Nephron (organoid): ENCODE results near the gene LIMCH1.
A peak's percentile ranks its signal among the peaks of the same experiment; 100 is the strongest.

Experiments used
- H3K27ac Mint-ChIP-seq, 3 experiments: 2 replicates each; pipeline ENCODE4 v1.8.0; 2020; ENCODE audit warnings: mixed read lengths in 3 of 3, mild to moderate bottlenecking in 2 of 3, moderate library complexity in 1 of 3
- H3K27me3 Mint-ChIP-seq: 2 replicates; pipeline ENCODE4 v1.8.0; 2021; ENCODE audit warnings: low read depth, mild to moderate bottlenecking, moderate library complexity, mixed read lengths
- H3K36me3 Mint-ChIP-seq: 2 replicates; pipeline ENCODE4 v1.8.0; 2020; ENCODE audit warnings: low read depth, mixed read lengths
- H3K4me1 Mint-ChIP-seq: 2 replicates; pipeline ENCODE4 v1.8.0; 2020; ENCODE audit warnings: mixed read lengths
- H3K4me3 Mint-ChIP-seq, 3 experiments: 2 replicates each; pipeline ENCODE4 v1.8.0; 2020; ENCODE audit warnings: mild to moderate bottlenecking in 3 of 3, mixed read lengths in 3 of 3, moderate library complexity in 2 of 3
- H3K9me3 Mint-ChIP-seq: 2 replicates; pipeline ENCODE4 v1.8.0; 2020; ENCODE audit warnings: mixed read lengths
- TF ChIP-seq, protein P1 (sequence below), 3 experiments: fragments of 200-600 bp; sonication (generic); IDR thresholded peaks; one replicate each; pipeline ENCODE4 v1.5.0; 2021; ENCODE audit warnings: antibody characterized with exemption in 3 of 3; ENCODE audit not compliant: unreplicated experiment in 3 of 3

Gene LIMCH1

DNA sequence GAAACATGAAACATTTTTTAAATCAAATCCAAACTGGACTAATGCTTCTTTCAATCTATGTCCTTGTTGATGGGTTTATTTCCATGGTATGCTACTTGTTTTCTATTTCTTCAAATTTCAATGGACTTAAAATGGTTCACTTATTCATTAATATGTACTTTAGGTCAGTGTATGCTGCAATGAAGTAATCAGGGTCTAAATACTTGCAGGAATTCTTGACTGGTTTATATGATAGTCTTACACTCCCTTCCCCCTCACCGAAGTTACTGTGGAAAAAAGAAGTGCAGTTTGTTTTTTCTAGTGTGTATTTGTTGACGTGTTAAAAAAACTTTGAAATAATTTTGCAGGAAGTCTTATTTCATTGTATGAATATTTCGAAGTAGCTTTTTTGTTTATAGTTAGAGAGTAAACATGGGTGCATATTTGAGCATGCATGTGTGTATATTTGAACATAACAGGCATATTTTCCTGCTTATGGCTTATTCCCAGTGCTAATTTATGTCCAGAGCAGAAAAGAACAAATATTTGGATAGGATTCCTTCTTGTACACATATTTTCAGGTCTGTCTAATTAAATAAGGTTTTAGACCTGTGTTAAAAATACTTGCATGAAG lies 65.0 kb downstream of the LIMCH1 start:
- Mint-ChIP-seq H3K4me1 (peaks cover 37% of the 10 kb centered on the region), H3K9me3 (no peaks in the 10 kb centered on the region), H3K36me3 (no peaks in the 10 kb centered on the region), H3K27me3 (no peaks in the 10 kb centered on the region), H3K27ac (peak overlapping the region; percentile 53 to 82 (median 59)), H3K4me3 (no peak overlapping the region)
- TF ChIP-seq, protein P1, sequence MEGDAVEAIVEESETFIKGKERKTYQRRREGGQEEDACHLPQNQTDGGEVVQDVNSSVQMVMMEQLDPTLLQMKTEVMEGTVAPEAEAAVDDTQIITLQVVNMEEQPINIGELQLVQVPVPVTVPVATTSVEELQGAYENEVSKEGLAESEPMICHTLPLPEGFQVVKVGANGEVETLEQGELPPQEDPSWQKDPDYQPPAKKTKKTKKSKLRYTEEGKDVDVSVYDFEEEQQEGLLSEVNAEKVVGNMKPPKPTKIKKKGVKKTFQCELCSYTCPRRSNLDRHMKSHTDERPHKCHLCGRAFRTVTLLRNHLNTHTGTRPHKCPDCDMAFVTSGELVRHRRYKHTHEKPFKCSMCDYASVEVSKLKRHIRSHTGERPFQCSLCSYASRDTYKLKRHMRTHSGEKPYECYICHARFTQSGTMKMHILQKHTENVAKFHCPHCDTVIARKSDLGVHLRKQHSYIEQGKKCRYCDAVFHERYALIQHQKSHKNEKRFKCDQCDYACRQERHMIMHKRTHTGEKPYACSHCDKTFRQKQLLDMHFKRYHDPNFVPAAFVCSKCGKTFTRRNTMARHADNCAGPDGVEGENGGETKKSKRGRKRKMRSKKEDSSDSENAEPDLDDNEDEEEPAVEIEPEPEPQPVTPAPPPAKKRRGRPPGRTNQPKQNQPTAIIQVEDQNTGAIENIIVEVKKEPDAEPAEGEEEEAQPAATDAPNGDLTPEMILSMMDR (IDR thresholded peaks at IDR 0.05; ENCODE audit: unreplicated experiment in 3 of 3): no peak

DNA sequence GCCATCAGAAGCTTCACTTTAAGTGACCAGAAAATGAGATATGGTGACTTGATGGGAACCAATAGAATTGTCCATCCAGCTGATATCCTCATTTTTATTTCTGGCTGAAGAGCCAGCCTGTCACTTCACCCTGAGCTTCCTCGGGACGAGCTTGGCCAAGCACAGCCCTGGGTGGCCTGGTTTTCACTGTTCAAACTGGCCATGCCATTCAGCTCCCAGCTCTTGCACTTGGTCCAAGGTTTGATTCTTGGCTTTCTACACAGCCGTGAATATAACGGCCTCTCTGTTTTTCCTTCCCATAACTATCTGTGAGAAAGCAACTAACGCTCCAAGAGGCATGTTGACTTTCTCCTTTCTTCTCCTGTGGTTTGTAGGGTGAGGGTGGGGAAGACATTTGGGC lies 71.9 kb downstream of the LIMCH1 start:
- Mint-ChIP-seq H3K9me3 (no peaks in the 10 kb centered on the region), H3K27me3 (peaks cover 15% of the 10 kb centered on the region), H3K36me3 (no peaks in the 10 kb centered on the region), H3K27ac (peak overlapping the region in 1 of 3 experiments; percentile 62), H3K4me3 (no peak overlapping the region), H3K4me1 (peaks cover 27% of the 10 kb centered on the region)
- TF ChIP-seq, protein P1 (IDR thresholded peaks at IDR 0.05; ENCODE audit: unreplicated experiment in 3 of 3): no peak

DNA sequence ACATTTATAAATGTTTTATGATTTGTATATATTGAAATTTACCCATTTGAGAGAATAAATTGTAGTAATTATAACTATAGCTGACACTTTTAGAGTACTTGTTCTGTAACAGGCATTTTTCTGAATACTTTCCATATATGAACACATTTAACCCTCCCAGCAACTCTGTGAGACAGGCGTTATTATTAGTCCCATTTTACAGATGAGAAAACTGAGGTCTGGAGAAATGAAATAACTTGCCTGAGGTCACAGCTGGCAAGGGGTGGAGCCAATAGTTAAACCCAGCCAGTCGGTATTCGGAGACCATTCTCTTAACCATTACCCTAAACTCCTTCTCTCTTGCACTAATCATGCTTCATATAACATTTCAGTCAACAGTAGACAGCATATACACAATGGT lies 72.5 kb downstream of the LIMCH1 start:
- Mint-ChIP-seq H3K27ac (no peak overlapping the region), H3K36me3 (peaks cover under 1% of the 10 kb centered on the region), H3K4me3 (no peak overlapping the region), H3K9me3 (no peaks in the 10 kb centered on the region), H3K4me1 (peaks cover 27% of the 10 kb centered on the region), H3K27me3 (peaks cover 19% of the 10 kb centered on the region)
- TF ChIP-seq, protein P1 (IDR thresholded peaks at IDR 0.05; ENCODE audit: unreplicated experiment in 3 of 3): no peak

DNA sequence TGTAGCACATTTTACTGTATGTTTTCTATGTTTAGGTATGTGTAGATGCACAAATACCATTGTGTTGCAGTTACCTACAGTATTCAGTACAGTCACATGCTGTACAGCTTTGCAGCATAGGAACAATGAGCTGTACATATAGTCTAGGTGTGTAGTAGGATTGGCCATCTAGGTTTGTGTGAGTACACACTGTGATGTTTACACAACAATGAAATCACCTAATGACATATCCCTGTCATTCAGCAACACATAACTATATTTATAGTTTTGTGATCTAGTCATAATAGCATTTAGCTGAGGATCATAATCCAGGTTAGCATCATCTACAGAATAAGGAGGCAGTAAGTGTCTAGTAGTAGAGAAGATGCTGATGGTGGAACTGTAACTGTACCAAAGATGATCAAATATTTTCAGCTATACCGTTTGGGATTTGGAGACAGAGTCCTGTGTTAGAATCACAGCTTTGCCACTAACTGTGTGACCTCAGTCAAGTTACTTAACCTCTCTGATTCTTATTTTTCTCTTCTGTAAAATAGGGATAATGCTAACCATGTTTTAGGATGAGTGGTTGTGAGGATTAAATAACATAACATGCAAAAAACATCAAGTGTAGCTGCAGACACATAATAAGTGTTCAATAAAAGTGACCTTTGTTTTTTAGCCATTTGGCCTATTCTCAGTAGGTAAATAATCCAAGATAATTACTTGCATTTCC lies 73.3 kb downstream of the LIMCH1 start:
- Mint-ChIP-seq H3K36me3 (peaks cover 8% of the 10 kb centered on the region), H3K4me3 (no peak overlapping the region), H3K27ac (peak overlapping the region in 2 of 3 experiments; percentile 90), H3K9me3 (no peaks in the 10 kb centered on the region), H3K27me3 (peaks cover 19% of the 10 kb centered on the region), H3K4me1 (peaks cover 27% of the 10 kb centered on the region)
- TF ChIP-seq, protein P1 (IDR thresholded peaks at IDR 0.05; ENCODE audit: unreplicated experiment in 3 of 3): no peak

DNA sequence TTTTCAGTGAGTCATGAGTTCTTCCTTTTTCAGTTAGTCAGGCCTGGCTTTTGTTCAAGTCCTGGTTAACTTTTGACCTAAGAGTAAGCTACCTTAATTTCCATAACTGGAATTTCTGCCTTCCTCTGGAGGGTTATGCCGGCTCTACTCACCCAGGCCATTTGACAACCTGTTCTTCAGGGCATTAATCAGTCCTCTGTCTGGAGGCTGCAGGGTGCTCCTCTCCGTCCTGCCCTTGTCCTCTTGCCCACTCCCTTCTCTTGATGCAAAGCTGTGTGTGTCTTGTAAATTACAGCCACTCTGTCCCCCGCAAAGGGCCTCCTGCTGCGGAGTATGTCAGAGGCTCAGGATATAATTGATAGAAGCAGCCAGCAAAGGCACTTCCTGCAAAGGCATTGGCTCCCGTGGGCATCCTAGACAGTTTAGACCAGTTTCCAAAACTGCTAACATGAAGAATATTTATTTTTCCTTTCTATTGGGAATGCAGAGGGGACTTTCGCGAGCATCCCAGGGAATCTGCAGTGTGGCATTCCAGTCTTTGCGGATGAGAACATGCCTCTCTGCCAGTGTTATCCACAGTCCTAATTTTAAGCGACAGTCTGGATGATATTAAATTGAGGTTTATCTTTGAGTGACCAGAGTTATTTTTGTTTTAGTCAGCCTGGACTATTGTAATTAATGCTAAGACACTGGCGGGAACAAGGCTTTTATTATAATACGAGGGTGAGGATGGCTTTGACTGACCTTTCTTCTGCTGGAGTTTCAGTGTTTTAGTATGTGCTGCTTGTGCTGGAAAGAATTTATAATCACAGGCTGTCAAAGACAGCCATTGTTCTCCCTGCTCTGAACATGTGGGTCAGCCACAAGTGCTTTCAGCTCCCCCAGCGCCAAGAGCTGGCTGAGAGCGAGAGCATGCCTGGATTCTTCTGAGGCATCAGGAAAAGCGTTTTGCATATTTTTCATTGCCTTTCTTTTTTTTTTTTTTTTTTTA lies 74.2 kb downstream of the LIMCH1 start:
- peak overlapping the region; percentile 82 to 90 (median 90) for H3K27ac Mint-ChIP-seq
- H3K36me3 Mint-ChIP-seq: peaks cover 10% of the 10 kb centered on the region
- TF ChIP-seq, protein P1 (IDR thresholded peaks at IDR 0.05; ENCODE audit: unreplicated experiment in 3 of 3): no peak

More for the DNA sequence above, 74.2 kb downstream of the LIMCH1 start:
- peak overlapping the region; percentile 72 to 81 (median 78) for H3K4me3 Mint-ChIP-seq
- no peaks in the 10 kb centered on the region for H3K9me3 Mint-ChIP-seq
- H3K27me3 Mint-ChIP-seq: peaks cover 19% of the 10 kb centered on the region
- peaks cover 27% of the 10 kb centered on the region for H3K4me1 Mint-ChIP-seq
